Suprapubic skin (tissue), 3 donors: ENCODE measurements around the gene PON1.

Source experiments
- EP300 ChIP-seq: sonication (generic); formaldehyde crosslinking; IDR thresholded peaks from one replicate; pipeline ENCODE4 v1.6.1; 2017; ENCODE audit warnings: antibody characterized with exemption
- POLR2A ChIP-seq, 2 donors: fragments of 450-650 bp; IDR thresholded peaks; one replicate each; pipeline ENCODE4 v1.6.1; 2017; ENCODE audit warnings: antibody characterized with exemption in 2 of 2, mild to moderate bottlenecking in 2 of 2, moderate library complexity in 2 of 2
- TF ChIP-seq, protein P1 (sequence below), 2 donors: fragments of 200-600 bp in 1 of 2; fragments of 450-650 bp in 1 of 2; sonication (generic) in 1 of 2; IDR thresholded peaks; one replicate each; pipeline ENCODE4 v1.5.1; 2016 to 2019; ENCODE audit warnings: antibody characterized with exemption in 2 of 2, mild to moderate bottlenecking in 1 of 2, moderate library complexity in 1 of 2

GRCh38 chr7:95263785-95264362, 60.5 kb downstream of the PON1 start:
- TF ChIP-seq, protein P1, sequence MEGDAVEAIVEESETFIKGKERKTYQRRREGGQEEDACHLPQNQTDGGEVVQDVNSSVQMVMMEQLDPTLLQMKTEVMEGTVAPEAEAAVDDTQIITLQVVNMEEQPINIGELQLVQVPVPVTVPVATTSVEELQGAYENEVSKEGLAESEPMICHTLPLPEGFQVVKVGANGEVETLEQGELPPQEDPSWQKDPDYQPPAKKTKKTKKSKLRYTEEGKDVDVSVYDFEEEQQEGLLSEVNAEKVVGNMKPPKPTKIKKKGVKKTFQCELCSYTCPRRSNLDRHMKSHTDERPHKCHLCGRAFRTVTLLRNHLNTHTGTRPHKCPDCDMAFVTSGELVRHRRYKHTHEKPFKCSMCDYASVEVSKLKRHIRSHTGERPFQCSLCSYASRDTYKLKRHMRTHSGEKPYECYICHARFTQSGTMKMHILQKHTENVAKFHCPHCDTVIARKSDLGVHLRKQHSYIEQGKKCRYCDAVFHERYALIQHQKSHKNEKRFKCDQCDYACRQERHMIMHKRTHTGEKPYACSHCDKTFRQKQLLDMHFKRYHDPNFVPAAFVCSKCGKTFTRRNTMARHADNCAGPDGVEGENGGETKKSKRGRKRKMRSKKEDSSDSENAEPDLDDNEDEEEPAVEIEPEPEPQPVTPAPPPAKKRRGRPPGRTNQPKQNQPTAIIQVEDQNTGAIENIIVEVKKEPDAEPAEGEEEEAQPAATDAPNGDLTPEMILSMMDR (IDR thresholded peaks at IDR 0.05) = no peak
- no peak for TF ChIP-seq POLR2A (IDR thresholded peaks at IDR 0.05)
- TF ChIP-seq EP300 = no peak
